Keratinocyte (primary cell): Measurements from ENCODE around the gene RER1. TPM values are rescaled to one million over a fixed set of nuclear protein-coding genes. Genes with fewer than 3 reads are reported as not detected.

Experiments
- DNase-seq: peaks from one replicate; pipeline ENCODE4 v3.0.0-alpha.2; 2011; ENCODE audit warnings: low read depth, missing footprints, low spot score
- FAIRE-seq: peaks from 2 replicates; lab custom pipeline; 2011; peaks lifted over from hg19 to GRCh38; lab: Jason Lieb, UNC
- H2AFZ ChIP-seq: 2 replicates; pipeline ENCODE4 v1.6.0; 2012; ENCODE audit warnings: low read length, control low read depth, inconsistent platforms; ENCODE audit not compliant: control insufficient read depth
- H3K27ac ChIP-seq: 2 replicates; pipeline ENCODE4 v1.5.1; 2011; ENCODE audit warnings: low read length; ENCODE audit not compliant: control insufficient read depth, insufficient read depth
- H3K27me3 ChIP-seq: 3 replicates; pipeline ENCODE4 v1.6.0; 2011; ENCODE audit warnings: low read length; ENCODE audit not compliant: control insufficient read depth, insufficient read depth; ENCODE audit errors: extremely low read depth
- H3K36me3 ChIP-seq, 2 experiments: 2 replicates in 1 of 2; 3 replicates in 1 of 2; pipeline ENCODE4 v1.5.1; 2011; ENCODE audit warnings: low read length in 2 of 2, mild to moderate bottlenecking in 1 of 2; ENCODE audit not compliant: control insufficient read depth in 2 of 2, insufficient read depth in 2 of 2; ENCODE audit errors: extremely low read depth in 1 of 2
- H3K4me1 ChIP-seq: 3 replicates; pipeline ENCODE4 v1.5.1; 2011; ENCODE audit warnings: low read length; ENCODE audit not compliant: control insufficient read depth, insufficient read depth; ENCODE audit errors: extremely low read depth
- H3K4me2 ChIP-seq: 3 replicates; pipeline ENCODE4 v1.6.0; 2011; ENCODE audit warnings: low read depth, low read length; ENCODE audit not compliant: control insufficient read depth, insufficient read depth; ENCODE audit errors: extremely low read depth
- H3K4me3 ChIP-seq, 3 experiments: fragments of 200-600 bp in 1 of 3; sonication (generic) in 1 of 3; 2 replicates in 2 of 3; 3 replicates in 1 of 3; pipeline ENCODE4 v1.5.1; 2011 to 2016; ENCODE audit warnings: low read length in 3 of 3, mild to moderate bottlenecking in 3 of 3, control low read depth in 2 of 3, inconsistent platforms in 1 of 3, low read depth in 1 of 3, mixed read lengths in 1 of 3, mixed run types in 1 of 3, moderate library complexity in 1 of 3; ENCODE audit not compliant: control insufficient read depth in 2 of 3, insufficient read depth in 2 of 3; ENCODE audit errors: extremely low read depth in 1 of 3
- H3K79me2 ChIP-seq: 2 replicates; pipeline ENCODE4 v1.6.0; 2012; ENCODE audit warnings: low read length; ENCODE audit not compliant: control insufficient read depth, insufficient read depth
- H3K9ac ChIP-seq: 3 replicates; pipeline ENCODE4 v1.6.0; 2011; ENCODE audit warnings: low read length; ENCODE audit not compliant: control insufficient read depth, insufficient read depth; ENCODE audit errors: extremely low read depth
- H3K9me1 ChIP-seq: 3 replicates; pipeline ENCODE4 v1.6.0; 2011; ENCODE audit warnings: low read length; ENCODE audit not compliant: control insufficient read depth, insufficient read depth; ENCODE audit errors: extremely low read depth
- H3K9me3 ChIP-seq: 2 replicates; pipeline ENCODE4 v1.5.1; 2012; ENCODE audit warnings: low read depth, low read length; ENCODE audit not compliant: control insufficient read depth
- H4K20me1 ChIP-seq: 3 replicates; pipeline ENCODE4 v1.6.0; 2011; ENCODE audit warnings: low read length; ENCODE audit not compliant: control insufficient read depth, insufficient read depth; ENCODE audit errors: extremely low read depth
- CTCF ChIP-seq, 3 experiments: IDR thresholded peaks in 1 of 3; conservative IDR thresholded peaks in 1 of 3; optimal IDR thresholded peaks in 1 of 3; 2 replicates in 2 of 3; 3 replicates in 1 of 3; pipeline versions ENCODE3 to v1.5.1; 2011; ENCODE audit warnings: low read length in 3 of 3, mild to moderate bottlenecking in 3 of 3, moderate library complexity in 2 of 3, control low read depth in 1 of 3, inconsistent platforms in 1 of 3; ENCODE audit not compliant: insufficient read depth in 2 of 3; ENCODE audit errors: extremely low read depth in 1 of 3
- EZH2 ChIP-seq: IDR thresholded peaks from one replicate; pipeline ENCODE4 v1.6.1; 2012; ENCODE audit warnings: inconsistent platforms, mild to moderate bottlenecking, low read length, moderate library complexity
- dilution Hi-C: fragments of 300-500 bp; cut with MboI; formaldehyde crosslinking; loops from one replicate; pipeline ENCODE4 v1.7.0; 2020; ENCODE audit warnings: low sequenced_read_pairs; ENCODE audit not compliant: extremely low pct_ligation_motif_present
- polyA plus RNA-seq, 5 experiments: library from polyadenylated mRNA; depleted of rRNA in 3 of 5; stranded (reverse) in 3 of 5; stranded (forward) in 1 of 5; unstranded in 1 of 5; fragments of >200 nt; gene quantifications; 1 replicate in 1 of 5; 2 replicates in 3 of 5; 3 replicates in 1 of 5; pipeline versions ENCODE4 v1.2.1 to v1.2.3, GENCODE V29; 2011 to 2012; ENCODE audit warnings: missing spikeins in 2 of 5, low read depth in 1 of 5, low replicate concordance in 1 of 5

Gene RER1
- polyA plus RNA-seq, 1 donor (not counting 4 experiments of a cell fraction or from before 2014, with no cell fraction given): 297 TPM

- peaks cover 8% of the 10 kb centered on the region for H3K4me1 ChIP-seq
- dilution Hi-C loops: no loop called here
- DNase-seq (no peak), FAIRE-seq (no peak)
- H2AFZ ChIP-seq: no peak overlapping the region
- H3K9me1 ChIP-seq: no peaks in the 10 kb centered on the region
- no peaks in the 10 kb centered on the region for H3K9me3 ChIP-seq
- H3K4me3 ChIP-seq: no peak overlapping the region
- H3K27ac ChIP-seq: no peak overlapping the region
- H3K27me3 ChIP-seq: peaks cover 14% of the 10 kb centered on the region
- no peaks in the 10 kb centered on the region for H3K79me2 ChIP-seq
- no peak overlapping the region for H3K4me2 ChIP-seq
- TF ChIP-seq CTCF (optimal IDR thresholded peaks at IDR 0.05 in 1 of 3, IDR thresholded peaks at IDR 0.05 in 1 of 3, conservative IDR thresholded peaks at IDR 0.05 in 1 of 3; ENCODE audit: extremely low read depth in 1 of 3, insufficient read depth in 2 of 3, low read length in 3 of 3) (no peak), EZH2 (no peak)
- no peaks in the 10 kb centered on the region for H3K36me3 ChIP-seq
- H3K9ac ChIP-seq: no peak overlapping the region
- no peaks in the 10 kb centered on the region for H4K20me1 ChIP-seq
Measured at GRCh38 chr1:2347896-2348295, 43.7 kb upstream of the RER1 start.

- Histone ChIP-seq H3K9me1 (no peaks in the 10 kb centered on the region), H3K9ac (no peak overlapping the region), H3K27ac (no peak overlapping the region), H3K27me3 (peaks cover 21% of the 10 kb centered on the region), H4K20me1 (no peaks in the 10 kb centered on the region), H3K36me3 (no peaks in the 10 kb centered on the region), H3K4me3 (no peak overlapping the region), H2AFZ (no peak overlapping the region), H3K9me3 (no peaks in the 10 kb centered on the region), H3K4me1 (peaks cover 8% of the 10 kb centered on the region), H3K79me2 (no peaks in the 10 kb centered on the region), H3K4me2 (no peak overlapping the region)
- dilution Hi-C loops: no loop called here
- TF ChIP-seq EZH2 (no peak), CTCF (optimal IDR thresholded peaks at IDR 0.05 in 1 of 3, IDR thresholded peaks at IDR 0.05 in 1 of 3, conservative IDR thresholded peaks at IDR 0.05 in 1 of 3; ENCODE audit: extremely low read depth in 1 of 3, insufficient read depth in 2 of 3, low read length in 3 of 3) (no peak)
- FAIRE-seq (no peak), DNase-seq (no peak)
Measured at GRCh38 chr1:2348346-2349325, 43.0 kb upstream of the RER1 start.
